ENCODE data around the gene PCDHGA5.

GRCh38 chr5:141355641-141356040, 8.3 kb upstream of the PCDHGA5 start:
- TF ChIP-seq, protein P1, sequence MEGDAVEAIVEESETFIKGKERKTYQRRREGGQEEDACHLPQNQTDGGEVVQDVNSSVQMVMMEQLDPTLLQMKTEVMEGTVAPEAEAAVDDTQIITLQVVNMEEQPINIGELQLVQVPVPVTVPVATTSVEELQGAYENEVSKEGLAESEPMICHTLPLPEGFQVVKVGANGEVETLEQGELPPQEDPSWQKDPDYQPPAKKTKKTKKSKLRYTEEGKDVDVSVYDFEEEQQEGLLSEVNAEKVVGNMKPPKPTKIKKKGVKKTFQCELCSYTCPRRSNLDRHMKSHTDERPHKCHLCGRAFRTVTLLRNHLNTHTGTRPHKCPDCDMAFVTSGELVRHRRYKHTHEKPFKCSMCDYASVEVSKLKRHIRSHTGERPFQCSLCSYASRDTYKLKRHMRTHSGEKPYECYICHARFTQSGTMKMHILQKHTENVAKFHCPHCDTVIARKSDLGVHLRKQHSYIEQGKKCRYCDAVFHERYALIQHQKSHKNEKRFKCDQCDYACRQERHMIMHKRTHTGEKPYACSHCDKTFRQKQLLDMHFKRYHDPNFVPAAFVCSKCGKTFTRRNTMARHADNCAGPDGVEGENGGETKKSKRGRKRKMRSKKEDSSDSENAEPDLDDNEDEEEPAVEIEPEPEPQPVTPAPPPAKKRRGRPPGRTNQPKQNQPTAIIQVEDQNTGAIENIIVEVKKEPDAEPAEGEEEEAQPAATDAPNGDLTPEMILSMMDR (IDR thresholded peaks at IDR 0.05 in 4 of 5, conservative IDR thresholded peaks at IDR 0.05 in 1 of 5): no peak
- TF ChIP-seq POLR2A (IDR thresholded peaks at IDR 0.05): no peak

All from gastrocnemius medialis (tissue), 4 donors.